GM12873 (cell line): ENCODE results near the gene APCDD1.

Experiments used
- CTCF ChIP-seq: IDR thresholded peaks from 2 replicates; pipeline ENCODE4 v1.5.1; 2012; ENCODE audit warnings: low read depth, mild to moderate bottlenecking, moderate library complexity, low read length, control low read depth; ENCODE audit not compliant: insufficient read depth; ENCODE audit errors: missing control alignments

Gene APCDD1

DNA sequence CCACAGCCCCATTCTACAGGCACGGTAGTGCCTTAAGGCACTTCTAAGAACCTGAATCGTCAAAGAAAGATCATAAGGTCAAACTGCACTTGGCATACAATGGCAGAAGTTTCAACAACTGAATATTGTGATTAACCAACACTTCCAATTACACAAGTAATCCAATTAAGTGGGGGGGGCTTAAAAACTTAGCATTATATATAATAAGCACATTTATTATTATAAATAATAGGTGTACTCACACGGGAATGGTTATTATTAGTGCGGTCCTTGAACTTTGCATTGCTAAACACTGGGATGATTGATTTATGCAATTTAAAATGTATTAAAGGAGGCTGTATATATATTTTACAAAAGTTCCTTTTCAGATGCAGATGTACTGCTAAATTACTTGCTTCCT lies 7.6 kb downstream of the APCDD1 start:
- TF ChIP-seq CTCF = no peak

GRCh38 chr18:10462597-10462996 lies 8.2 kb downstream of the APCDD1 start:
- no peak for TF ChIP-seq CTCF

DNA sequence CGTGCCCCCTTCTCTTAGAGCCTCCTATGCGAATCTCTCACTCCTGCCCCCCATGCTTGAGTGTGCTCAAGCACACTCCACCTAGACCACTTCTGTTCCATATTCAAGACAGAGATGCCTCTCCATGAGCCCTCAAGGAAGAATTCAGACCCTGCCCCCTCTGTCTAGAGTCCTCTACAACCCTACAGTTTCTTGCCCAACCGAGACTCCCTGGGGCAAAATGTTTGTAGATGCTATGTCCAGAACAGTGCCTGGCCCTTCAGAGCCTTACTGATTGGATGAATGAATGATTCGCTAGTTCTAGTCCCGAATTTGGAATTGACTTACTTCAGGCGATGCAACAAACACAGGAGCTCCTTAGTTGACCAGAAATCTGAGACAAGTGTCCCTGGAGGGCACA lies 8.7 kb downstream of the APCDD1 start:
- no peak for TF ChIP-seq CTCF

- no peak for TF ChIP-seq CTCF
Observed at GRCh38 chr18:10463741-10464140, 9.3 kb downstream of the APCDD1 start.

DNA sequence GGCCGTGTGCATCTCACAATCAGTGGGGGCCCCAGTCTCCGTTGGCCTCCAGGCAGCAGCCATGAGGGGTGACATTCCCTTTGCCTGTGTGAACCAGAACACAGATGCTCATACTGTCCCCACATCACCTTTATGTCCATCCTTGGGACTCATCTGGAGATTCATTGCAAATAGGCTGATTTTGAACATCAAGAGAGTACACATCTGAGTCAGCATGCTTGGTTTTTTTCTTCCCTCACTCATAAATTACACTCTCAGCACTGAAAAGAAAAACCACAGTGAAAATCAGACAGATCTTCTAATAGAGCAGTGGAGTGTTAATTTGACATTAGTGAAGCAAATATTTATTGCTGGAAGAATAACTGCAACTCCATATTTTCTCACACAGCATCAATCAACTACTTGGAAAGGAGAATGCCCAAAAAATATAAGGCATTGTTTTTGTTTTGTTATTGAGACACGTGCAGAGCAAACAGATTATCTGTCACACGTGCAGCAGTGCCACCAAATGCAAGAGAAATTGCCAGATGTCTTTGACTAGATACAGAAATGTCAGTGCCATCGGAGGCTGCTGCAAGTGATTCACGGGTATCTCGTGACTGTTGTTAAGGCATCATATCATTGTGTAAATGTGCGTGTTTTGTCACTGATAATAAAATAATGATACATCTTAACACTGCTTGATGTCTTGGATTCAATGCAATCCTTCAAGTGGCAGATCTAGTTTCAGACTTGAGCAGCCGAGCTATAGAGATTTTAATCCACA lies 10.9 kb downstream of the APCDD1 start:
- TF ChIP-seq CTCF = no peak

- TF ChIP-seq CTCF = no peak
Observed at GRCh38 chr18:10470429-10470828, 16.0 kb downstream of the APCDD1 start.

DNA sequence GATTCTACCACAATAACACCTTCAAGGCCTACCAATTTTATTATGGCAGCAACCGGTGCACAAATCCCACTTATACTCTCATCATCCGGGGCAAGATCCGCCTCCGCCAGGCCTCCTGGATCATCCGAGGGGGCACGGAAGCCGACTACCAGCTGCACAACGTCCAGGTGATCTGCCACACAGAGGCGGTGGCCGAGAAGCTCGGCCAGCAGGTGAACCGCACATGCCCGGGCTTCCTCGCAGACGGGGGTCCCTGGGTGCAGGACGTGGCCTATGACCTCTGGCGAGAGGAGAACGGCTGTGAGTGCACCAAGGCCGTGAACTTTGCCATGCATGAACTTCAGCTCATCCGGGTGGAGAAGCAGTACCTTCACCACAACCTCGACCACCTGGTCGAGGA lies 17.1 kb downstream of the APCDD1 start:
- TF ChIP-seq CTCF = no peak
